ENCODE measurements around the gene STK39.

GRCh38 chr2:168244318-168244717 lies 3.1 kb downstream of the STK39 start:
- TF ChIP-seq GATA2 (IDR thresholded peaks at IDR 0.05; ENCODE audit: low read depth, low read length): no peak
- TF ChIP-seq GATA3 (IDR thresholded peaks at IDR 0.05; ENCODE audit: low read depth, low read length): no peak

Data from SH-SY5Y (cell line).